AML-193 (cell line): Measurements from ENCODE around the gene PCIF1.

ENCODE experiments used
- DNase-seq, 2 experiments: peaks; one replicate each; lab custom pipeline; 2025; lab: John Stamatoyannopoulos, UW

The PCIF1 gene

GRCh38 chr20:45904583-45905504 lies 29.6 kb upstream of the PCIF1 start:
- DNase-seq = no peak

GRCh38 chr20:45905505-45906079 lies 28.9 kb upstream of the PCIF1 start:
- DNase-seq = no peak

- DNase-seq = no peak
Measured at GRCh38 chr20:45907219-45907948, 27.1 kb upstream of the PCIF1 start.

GRCh38 chr20:45908084-45908483 lies 26.4 kb upstream of the PCIF1 start:
- no peak for DNase-seq

- no peak for DNase-seq
Measured at GRCh38 chr20:45909336-45909808, 25.1 kb upstream of the PCIF1 start.

- no peak for DNase-seq
Measured at GRCh38 chr20:45909817-45910669, 24.4 kb upstream of the PCIF1 start.

- DNase-seq = peak; percentile 96
Measured at GRCh38 chr20:45910670-45911485, 23.6 kb upstream of the PCIF1 start.

GRCh38 chr20:45911486-45912343 lies 22.8 kb upstream of the PCIF1 start, which contains the start of gene PLTP:
Gene PLTP (minus strand): TSS chr20:45912155. CDS start chr20:45911452, 703 bp downstream.
- DNase-seq = no peak

GRCh38 chr20:45912344-45912682 lies 22.2 kb upstream of the PCIF1 start:
- DNase-seq = no peak

GRCh38 chr20:45913116-45913515 lies 21.4 kb upstream of the PCIF1 start:
- no peak for DNase-seq

GRCh38 chr20:45917790-45918141 lies 16.7 kb upstream of the PCIF1 start:
- DNase-seq = no peak

- DNase-seq = no peak
Measured at GRCh38 chr20:45918182-45918737, 16.2 kb upstream of the PCIF1 start.

GRCh38 chr20:45918779-45919537 lies 15.5 kb upstream of the PCIF1 start:
- no peak for DNase-seq

- no peak for DNase-seq
Measured at GRCh38 chr20:45919542-45920399, 14.7 kb upstream of the PCIF1 start.

GRCh38 chr20:45920462-45921336 lies 13.8 kb upstream of the PCIF1 start:
- DNase-seq = no peak

GRCh38 chr20:45921337-45922189 lies 12.9 kb upstream of the PCIF1 start:
- DNase-seq = no peak
